ENCODE results near the gene IL20. TPM values are rescaled to one million over a fixed set of nuclear protein-coding genes. Genes with fewer than 3 reads are reported as not detected.

IL20 gene
- not detected in 2 replicates for total RNA-seq (2014; rRNA removed; shearing (Covaris generic))
- polyA plus RNA-seq (2014; cell fraction: nucleus; rRNA removed), result not detected in 2 replicates

GRCh38 chr1:206864939-206865671, at the start of gene IL20:
Gene IL20 (plus strand): TSS chr1:206865623. CDS start chr1:206865853, 230 bp downstream.
- DNase-seq (ENCODE audit: extremely low read depth, low read depth), result peak; percentile 75

DNA sequence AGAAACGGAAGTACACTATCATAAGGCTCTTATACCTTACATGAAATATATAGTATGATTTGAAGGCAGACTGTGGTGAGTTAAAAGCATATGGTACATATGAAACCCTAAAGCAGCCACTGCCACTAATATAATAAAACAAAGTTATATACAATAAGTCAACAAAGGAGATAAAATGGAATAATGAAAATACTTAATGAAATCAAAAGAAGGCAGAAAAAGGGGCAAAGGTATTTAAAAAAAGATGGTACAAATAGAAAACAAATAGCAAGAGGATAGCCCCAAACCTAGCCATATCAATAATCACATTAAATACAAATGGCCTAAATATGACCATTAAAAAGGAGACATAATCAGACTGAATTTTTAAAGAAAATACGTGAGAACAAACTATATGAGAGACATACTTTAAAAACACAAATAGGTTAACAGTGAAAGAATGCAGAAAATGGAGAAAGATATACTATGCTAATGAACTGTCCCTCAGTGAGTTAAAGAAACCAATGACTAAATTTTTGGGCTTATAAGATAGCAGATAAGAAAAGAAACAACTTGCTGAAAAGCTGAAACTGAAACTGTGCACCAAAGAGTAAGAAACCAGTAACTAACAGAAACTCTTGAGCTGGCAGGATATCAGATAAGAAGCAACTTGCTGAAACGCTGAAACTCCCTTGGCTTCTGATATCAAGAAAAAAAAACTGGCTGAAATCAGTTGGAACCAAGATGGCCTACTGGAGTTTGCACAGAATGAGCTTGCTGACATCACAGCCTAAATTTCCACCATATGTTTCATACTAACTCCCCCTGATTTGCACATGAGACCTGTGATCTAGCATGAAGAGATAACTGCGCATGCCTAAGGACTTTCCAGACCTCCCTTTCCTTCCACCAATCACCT, 48.8 kb upstream of the IL20 start:
- DNase-seq (ENCODE audit: extremely low read depth, low read depth), result no peak

GRCh38 chr1:206821493-206821892, 43.9 kb upstream of the IL20 start:
- no peak for DNase-seq (ENCODE audit: extremely low read depth, low read depth)

GRCh38 chr1:206823727-206824126, 41.7 kb upstream of the IL20 start:
- no peak for DNase-seq (ENCODE audit: extremely low read depth, low read depth)

- DNase-seq (ENCODE audit: extremely low read depth, low read depth), result no peak
These were observed 41.1 kb upstream of the IL20 start for GRCh38 chr1:206824331-206824730.

DNA sequence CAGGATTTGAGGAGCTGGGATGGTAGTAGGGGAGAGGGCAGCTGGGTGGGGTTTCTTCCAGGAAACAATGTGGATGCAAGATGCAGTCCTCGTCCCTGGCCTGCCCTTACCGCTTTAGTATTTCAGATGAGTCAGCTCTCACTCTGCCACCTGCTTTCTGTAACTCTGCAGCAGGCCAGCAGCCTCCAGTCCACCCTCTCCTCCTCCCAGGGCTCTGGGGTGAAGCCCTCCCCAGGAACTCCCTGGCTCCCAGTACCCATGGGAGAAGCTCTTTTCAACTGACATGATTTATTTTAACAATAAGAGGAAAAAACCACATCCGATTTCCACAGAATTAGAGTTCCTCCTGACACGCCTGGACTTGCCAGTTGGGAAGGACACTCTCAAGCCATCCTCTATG, 39.0 kb upstream of the IL20 start:
- no peak for DNase-seq (ENCODE audit: extremely low read depth, low read depth)

DNA sequence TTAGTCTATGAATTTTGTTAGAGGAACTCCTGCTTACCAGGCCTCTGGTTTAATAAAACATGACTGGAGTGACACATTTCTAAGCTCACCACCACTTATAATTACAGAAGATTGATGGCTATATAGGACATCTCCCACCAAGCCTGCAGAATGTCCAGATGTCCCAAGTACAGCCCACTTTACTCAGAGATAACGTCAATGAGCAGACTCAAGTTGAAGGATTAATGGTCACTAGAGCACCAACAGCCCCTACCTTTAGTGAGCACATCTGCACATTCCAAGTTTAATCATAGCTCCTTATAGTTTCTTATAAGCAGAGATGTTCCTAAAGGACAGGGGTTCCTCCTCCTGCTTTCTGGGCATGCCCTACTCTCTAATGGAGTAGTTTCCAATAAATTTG, 37.4 kb upstream of the IL20 start:
- DNase-seq (ENCODE audit: extremely low read depth, low read depth), result no peak

DNA sequence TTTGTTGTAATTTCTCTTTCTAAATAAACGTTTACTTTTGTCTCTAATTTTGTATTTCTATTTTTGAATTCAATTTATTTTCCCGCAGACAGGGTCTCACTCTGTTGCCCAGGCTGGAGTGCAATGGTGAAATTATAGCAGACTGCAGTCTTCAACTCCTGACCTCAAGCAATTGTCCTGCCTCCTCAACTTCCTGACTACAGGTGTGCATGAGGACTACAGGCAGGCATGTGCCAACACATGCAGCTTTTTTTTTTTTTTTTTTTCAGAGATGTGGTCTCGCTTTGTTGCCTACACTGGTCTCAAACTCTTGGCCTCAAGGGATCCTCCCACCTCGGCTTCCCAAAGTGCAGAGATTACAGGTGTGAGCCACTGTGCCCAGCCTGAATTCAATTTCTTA, 36.7 kb upstream of the IL20 start:
- no peak for DNase-seq (ENCODE audit: extremely low read depth, low read depth)

DNA sequence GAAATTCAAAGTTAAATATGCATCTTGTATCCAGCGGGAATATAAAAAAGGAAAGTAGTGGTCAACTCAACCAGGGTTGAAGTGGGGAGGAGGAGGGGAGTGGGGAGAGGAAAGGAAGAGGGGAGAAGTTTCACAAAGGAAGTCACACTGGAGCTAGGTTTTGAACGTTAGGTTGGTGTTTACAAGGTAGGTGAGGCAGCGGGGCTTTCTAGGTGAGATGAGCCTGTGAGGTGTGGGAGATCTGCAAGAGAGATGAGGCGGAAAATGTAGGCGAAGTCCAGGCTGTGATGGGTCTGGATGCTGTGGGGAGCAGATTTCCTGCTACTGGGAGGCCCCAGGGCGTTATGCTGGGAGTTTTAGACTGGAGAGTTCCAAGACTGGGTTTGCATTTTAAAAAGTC, 36.1 kb upstream of the IL20 start:
- no peak for DNase-seq (ENCODE audit: extremely low read depth, low read depth)

DNA sequence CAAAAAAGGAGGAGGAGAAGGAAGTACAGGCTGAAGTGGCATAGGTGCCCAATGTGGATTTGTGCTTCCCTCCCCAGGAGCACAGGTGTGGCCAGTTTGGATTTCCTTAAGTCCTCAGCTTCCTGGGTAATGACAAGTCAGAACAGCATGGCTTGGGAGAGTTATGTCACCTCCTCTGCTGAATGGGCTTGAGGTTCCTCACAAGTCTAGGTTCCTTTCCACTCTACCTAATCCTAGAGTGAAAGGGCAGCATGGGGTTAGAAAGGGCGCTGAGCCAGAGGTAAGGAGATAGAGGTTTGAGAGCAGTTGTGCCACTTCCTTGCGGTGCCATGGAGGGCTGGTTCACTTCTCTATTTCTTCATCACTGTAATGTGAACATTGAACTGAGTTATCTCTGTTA, 35.5 kb upstream of the IL20 start:
- no peak for DNase-seq (ENCODE audit: extremely low read depth, low read depth)

DNA sequence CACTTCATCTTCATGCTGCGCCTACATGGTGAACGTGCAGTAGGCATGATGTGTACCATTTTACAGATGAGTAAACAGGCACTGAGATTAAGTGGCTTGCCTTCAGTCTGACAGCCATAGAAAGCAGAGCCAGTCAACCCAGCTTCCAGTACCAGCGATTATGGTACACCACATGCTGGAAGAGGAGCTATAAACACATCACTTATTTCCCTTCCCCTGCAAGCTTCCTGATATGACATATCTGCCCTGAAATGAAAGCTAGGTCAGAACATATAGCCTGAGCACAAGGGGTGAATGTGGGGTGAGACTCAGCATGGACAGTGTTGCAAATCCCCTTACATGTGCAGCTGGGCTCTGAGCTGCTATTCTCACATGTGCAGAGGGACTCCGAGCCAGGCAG, 33.8 kb upstream of the IL20 start:
- no peak for DNase-seq (ENCODE audit: extremely low read depth, low read depth)

GRCh38 chr1:206832352-206832880, 33.0 kb upstream of the IL20 start:
- no peak for DNase-seq (ENCODE audit: extremely low read depth, low read depth)

GRCh38 chr1:206833106-206833680, 32.2 kb upstream of the IL20 start:
- DNase-seq (ENCODE audit: extremely low read depth, low read depth), result no peak

DNA sequence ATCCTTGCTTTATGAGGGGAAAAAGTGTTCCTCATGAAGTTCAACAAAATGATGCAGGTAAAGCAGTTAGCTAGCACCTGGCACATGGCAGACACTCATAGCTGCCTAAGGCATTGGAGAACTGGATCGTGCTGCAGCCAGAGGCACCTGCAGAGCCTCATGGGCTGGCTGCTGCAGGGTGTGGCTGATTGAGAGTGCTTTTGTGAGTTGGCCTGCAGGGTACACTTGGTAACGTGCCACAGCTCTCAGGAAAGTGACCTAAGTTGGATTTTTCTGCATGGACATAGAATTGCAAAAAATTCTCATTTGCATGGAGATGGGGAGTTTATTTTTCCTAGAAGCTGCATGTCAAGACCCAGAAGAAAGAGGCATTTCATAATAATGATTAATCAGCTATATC, 31.6 kb upstream of the IL20 start:
- DNase-seq (ENCODE audit: extremely low read depth, low read depth), result no peak

DNA sequence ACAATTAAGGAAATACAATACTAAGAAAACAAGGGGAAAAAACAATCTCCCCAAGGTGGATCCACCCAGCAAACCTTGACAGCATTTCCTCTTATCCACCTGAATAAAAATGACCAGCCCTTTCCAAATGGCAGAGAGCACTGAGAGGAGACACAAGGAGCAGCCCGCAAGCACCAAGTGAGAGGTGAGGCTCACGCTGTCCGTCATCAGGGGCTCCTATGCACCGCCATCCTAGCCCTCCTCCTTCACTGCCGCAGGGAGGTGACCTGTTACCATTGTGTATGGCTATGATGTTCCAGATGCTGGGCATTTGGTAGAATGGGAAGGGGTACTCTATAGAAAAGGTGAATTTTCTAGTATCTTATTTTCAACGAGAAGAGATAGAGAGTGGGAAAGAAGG, 31.2 kb upstream of the IL20 start:
- no peak for DNase-seq (ENCODE audit: extremely low read depth, low read depth)

- no peak for DNase-seq (ENCODE audit: extremely low read depth, low read depth)
These were observed 30.7 kb upstream of the IL20 start for GRCh38 chr1:206834711-206835110.

DNA sequence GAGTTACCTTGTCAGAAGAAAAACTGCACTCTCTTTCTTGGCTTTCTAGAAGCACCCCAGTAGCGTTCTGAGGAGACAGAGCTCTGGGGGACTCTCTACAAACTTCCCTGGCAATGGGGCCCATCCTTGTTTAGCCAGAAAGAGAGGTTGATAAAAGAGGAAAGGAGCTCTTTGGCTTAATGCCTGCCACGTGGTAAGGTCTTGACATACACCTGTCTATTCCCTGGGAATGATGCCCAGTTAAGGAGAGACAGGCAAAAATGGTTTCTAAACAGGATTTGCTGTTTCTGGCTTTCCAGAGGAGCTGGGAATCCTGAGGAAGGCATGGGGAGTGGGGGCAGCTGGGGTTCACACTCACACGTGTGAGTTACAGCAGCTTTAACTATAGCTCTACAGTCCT, 30.2 kb upstream of the IL20 start:
- DNase-seq (ENCODE audit: extremely low read depth, low read depth), result no peak

- DNase-seq (ENCODE audit: extremely low read depth, low read depth), result no peak
These were observed 29.3 kb upstream of the IL20 start for GRCh38 chr1:206836111-206836510.

DNA sequence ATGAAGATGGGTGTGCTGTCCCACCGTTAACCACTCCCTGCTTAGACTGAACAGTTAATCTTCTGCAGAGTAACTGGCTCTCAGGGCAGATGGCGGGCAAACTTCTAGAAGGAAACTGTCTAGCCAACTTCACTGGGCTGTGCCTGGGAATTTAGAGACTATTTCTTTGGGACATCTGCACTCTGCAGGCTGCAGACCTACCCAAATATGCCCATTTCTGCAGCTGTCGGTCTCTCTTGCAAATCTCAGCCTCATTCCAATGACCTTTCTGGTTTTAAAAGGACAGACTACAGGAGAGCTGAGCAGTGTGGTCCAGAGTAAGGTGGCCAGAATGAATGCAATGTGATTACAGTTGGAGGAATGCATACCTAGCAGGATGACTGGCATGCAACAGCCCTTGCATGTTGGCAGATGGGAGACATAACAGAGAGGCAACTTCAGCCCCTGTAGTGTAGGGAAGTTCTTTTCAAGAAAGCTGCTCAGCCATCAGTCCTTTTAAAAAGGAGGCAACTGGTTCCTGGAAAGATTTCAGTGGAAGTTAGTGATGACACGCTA, 26.3 kb upstream of the IL20 start:
- DNase-seq (ENCODE audit: extremely low read depth, low read depth), result no peak

GRCh38 chr1:206839857-206840256, 25.6 kb upstream of the IL20 start:
- no peak for DNase-seq (ENCODE audit: extremely low read depth, low read depth)
